Measurements from ENCODE around the gene MTTP. TPM values are rescaled to one million over a fixed set of nuclear protein-coding genes. Genes with fewer than 3 reads are reported as not detected.
"Not testable (repeated sequence)": the region's sequence is repeated elsewhere in the genome, so short reads cannot be mapped to it uniquely, and the experiment has no call there.

MTTP gene
- total RNA-seq = 1 to 10 TPM in 6 of 7 donors, under 1 TPM in 1; 0.67 to 4.8 (median 1.9) TPM
- 1 to 10 TPM; 2.6 to 2.7 TPM for polyA plus RNA-seq
- long read RNA-seq, donor 1, full-length matches to known transcripts = 6 of 8 reads
- long read RNA-seq, donor 1, partial matches to known transcripts = 1 of 8 reads
- long read RNA-seq, donor 1, other reads (novel, unspliced or antisense) = 1 of 8 reads
- long read RNA-seq, donor 2 = 0 reads
- long read RNA-seq, donor 3, full-length matches to known transcripts = 3 of 3 reads
- long read RNA-seq, donor 3, partial matches to known transcripts = 0 of 3 reads
- long read RNA-seq, donor 3, other reads (novel, unspliced or antisense) = 0 of 3 reads

- intact Hi-C loops (cut with DNase I) = no loop called here
- no peak for TF ChIP-seq POLR2A (IDR thresholded peaks at IDR 0.05)
- no peak for TF ChIP-seq CTCF (IDR thresholded peaks at IDR 0.05)
- TF ChIP-seq EP300 (IDR thresholded peaks at IDR 0.05) = no peak
- Histone ChIP-seq H3K4me3 (no peak within 1 kb of the TSS), H3K27me3 (no peaks in the 10 kb centered on the region), H3K27ac (peak within 1 kb of the TSS in 1 of 2 donors; percentile 15), H3K9me3 (no peaks in the 10 kb centered on the region), H3K36me3 (no peaks in the 10 kb centered on the region), H3K4me1 (ENCODE audit: insufficient read depth) (peaks cover 1% of the 10 kb centered on the region)
- no peak for DNase-seq
- WGBS, 3 donors = 32 to 63% (median 36%) methylated on average over 3 of the region's 3 CpGs
Measured at GRCh38 chr4:99574530-99575324, at the start of gene MTTP. MTTP (plus strand) TSS chr4:99574824; CDS start chr4:99574910, 86 bp downstream.

GRCh38 chr4:99529228-99529627 is 45.4 kb upstream of the MTTP start:
- Histone ChIP-seq H3K4me1 (ENCODE audit: insufficient read depth) (no peaks in the 10 kb centered on the region), H3K27ac (no peak overlapping the region), H3K9me3 (no peaks in the 10 kb centered on the region), H3K27me3 (no peaks in the 10 kb centered on the region), H3K36me3 (no peaks in the 10 kb centered on the region), H3K4me3 (no peak overlapping the region)
- intact Hi-C loops (cut with DNase I) = no loop called here
- DNase-seq = no peak
- TF ChIP-seq EP300 (IDR thresholded peaks at IDR 0.05) = no peak
- no peak for TF ChIP-seq POLR2A (IDR thresholded peaks at IDR 0.05)
- TF ChIP-seq CTCF (IDR thresholded peaks at IDR 0.05) = no peak

GRCh38 chr4:99529956-99530355 is 44.7 kb upstream of the MTTP start:
- DNase-seq = no peak
- no peaks in the 10 kb centered on the region for H3K36me3 ChIP-seq
- 60 to 65% (median 61%) methylated on average over 3 of the region's 3 CpGs for WGBS, 3 donors

GRCh38 chr4:99534699-99535098 is 39.9 kb upstream of the MTTP start:
- 81 to 90% (median 84%) methylated on average over 3 of the region's 3 CpGs for WGBS, 3 donors
- H3K27ac ChIP-seq; H3K27me3 ChIP-seq; H3K4me1 ChIP-seq (ENCODE audit: insufficient read depth); DNase-seq; intact Hi-C loops (cut with DNase I); H3K4me3 ChIP-seq; H3K9me3 ChIP-seq; H3K36me3 ChIP-seq: not testable (repeated sequence)

More at GRCh38 chr4:99529956-99530355, 44.7 kb upstream of the MTTP start:
- Histone ChIP-seq H3K9me3 (no peaks in the 10 kb centered on the region), H3K4me3 (no peak overlapping the region), H3K27ac (no peak overlapping the region), H3K4me1 (ENCODE audit: insufficient read depth) (no peaks in the 10 kb centered on the region), H3K27me3 (no peaks in the 10 kb centered on the region)
- intact Hi-C loops (cut with DNase I) = no loop called here
- TF ChIP-seq EP300 (IDR thresholded peaks at IDR 0.05) = no peak
- no peak for TF ChIP-seq POLR2A (IDR thresholded peaks at IDR 0.05)
- TF ChIP-seq CTCF (IDR thresholded peaks at IDR 0.05) = no peak

GRCh38 chr4:99536271-99536670 is 38.4 kb upstream of the MTTP start:
- H3K9me3 ChIP-seq = no peaks in the 10 kb centered on the region
- H3K4me3 ChIP-seq = no peak overlapping the region
- no peak for TF ChIP-seq EP300 (IDR thresholded peaks at IDR 0.05)
- no peak for TF ChIP-seq POLR2A (IDR thresholded peaks at IDR 0.05)
- no peak for TF ChIP-seq CTCF (IDR thresholded peaks at IDR 0.05)
- no peak for DNase-seq
- WGBS, 3 donors = 12 to 44% (median 15%) methylated on average over 2 of the region's 2 CpGs
- no peaks in the 10 kb centered on the region for H3K27me3 ChIP-seq
- no peak overlapping the region for H3K27ac ChIP-seq
- no peaks in the 10 kb centered on the region for H3K4me1 ChIP-seq (ENCODE audit: insufficient read depth)
- H3K36me3 ChIP-seq = no peaks in the 10 kb centered on the region
- intact Hi-C loops (cut with DNase I) = no loop called here

All from ovary (tissue), 10 donors.